Prostate gland (tissue), 2 donors: ENCODE measurements around the gene DZIP3. TPM values are rescaled to one million over a fixed set of nuclear protein-coding genes. Genes with fewer than 3 reads are reported as not detected.

ENCODE experiments used
- DNase-seq: peaks from one replicate; pipeline ENCODE4 v3.0.0-alpha.2; 2019; ENCODE audit warnings: low spot score
- H3K27ac ChIP-seq, 2 donors: fragments of 200-600 bp; sonication (generic); 2 replicates each; pipeline ENCODE4 v1.5.1; 2017 to 2019
- H3K27me3 ChIP-seq: fragments of 200-600 bp; sonication (generic); replicated peaks from 2 replicates; pipeline ENCODE4 v1.5.1; 2019; ENCODE audit not compliant: insufficient read depth
- H3K36me3 ChIP-seq, 2 donors: fragments of 200-600 bp; sonication (generic); 1 replicate in 1 of 2; 2 replicates in 1 of 2; pipeline versions ENCODE4 v1.5.1 to v1.8.1; 2017 to 2019
- H3K4me1 ChIP-seq: fragments of 200-600 bp; sonication (generic); replicated peaks from 2 replicates; pipeline ENCODE4 v1.5.1; 2019
- H3K4me3 ChIP-seq, 2 donors: fragments of 200-600 bp; sonication (generic); 2 replicates each; pipeline ENCODE4 v1.5.1; 2017 to 2019
- H3K9me3 ChIP-seq: fragments of 200-600 bp; sonication (generic); 2 replicates; pipeline ENCODE4 v1.5.1; 2017
- POLR2A ChIP-seq: fragments of 450-650 bp; IDR thresholded peaks from one replicate; pipeline ENCODE4 v1.6.1; 2016; ENCODE audit warnings: antibody characterized with exemption, mild to moderate bottlenecking
- POLR2AphosphoS5 ChIP-seq: sonication (generic); formaldehyde crosslinking; IDR thresholded peaks from one replicate; pipeline ENCODE4 v1.6.1; 2017; ENCODE audit warnings: antibody characterized with exemption
- WGBS: methylation state at CpG from one replicate; pipeline ENCODE4 v1.1.5; 2018; 5-methylcytosine and 5-hydroxymethylcytosine counted together
- intact Hi-C: fragments of 100-400 bp; cut with DNase I; formaldehyde crosslinking; loops from one replicate; pipeline ENCODE4 v1.14.2; 2022
- total RNA-seq, 2 donors: library from RNA; depleted of rRNA; stranded (reverse); fragments of >200 nt; gene quantifications; one replicate each; pipeline ENCODE4 v1.1.0, GENCODE V29; 2016
- TF ChIP-seq, protein P1 (sequence below), 4 experiments: fragments of 200-600 bp in 2 of 4; fragments of 450-650 bp in 2 of 4; sonication (generic) in 2 of 4; IDR thresholded peaks; 1 replicate in 3 of 4; 2 replicates in 1 of 4; pipeline ENCODE4 v1.5.1; 2016 to 2019; ENCODE audit warnings: antibody characterized with exemption in 4 of 4, mild to moderate bottlenecking in 2 of 4, moderate library complexity in 2 of 4

DZIP3 gene
- total RNA-seq, 2 donors from 2014 or later = 9.8 to 22.2 TPM

DNA sequence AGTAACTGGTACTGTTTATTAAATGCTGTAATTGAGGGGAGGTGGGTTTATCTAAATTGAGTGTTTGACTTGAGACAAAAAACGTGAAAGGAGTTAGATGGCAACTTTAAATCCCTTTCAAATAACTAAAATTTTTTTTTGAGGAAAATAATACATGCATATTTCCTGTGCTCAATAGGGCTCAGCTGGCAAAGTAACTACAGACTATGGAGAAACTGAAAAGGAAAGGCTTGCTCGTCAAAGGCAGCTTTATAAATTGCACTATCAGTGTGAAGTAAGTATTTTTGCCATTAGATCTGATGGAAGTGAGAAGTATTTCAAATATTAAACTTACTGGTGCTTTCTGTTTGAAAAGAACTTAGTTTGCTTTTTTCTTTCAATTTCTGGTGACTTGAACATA is 72.2 kb downstream of the DZIP3 start:
- H3K9me3 ChIP-seq = no peaks in the 10 kb centered on the region
- TF ChIP-seq POLR2A = no peak
- no peak for TF ChIP-seq POLR2AphosphoS5
- TF ChIP-seq, protein P1, sequence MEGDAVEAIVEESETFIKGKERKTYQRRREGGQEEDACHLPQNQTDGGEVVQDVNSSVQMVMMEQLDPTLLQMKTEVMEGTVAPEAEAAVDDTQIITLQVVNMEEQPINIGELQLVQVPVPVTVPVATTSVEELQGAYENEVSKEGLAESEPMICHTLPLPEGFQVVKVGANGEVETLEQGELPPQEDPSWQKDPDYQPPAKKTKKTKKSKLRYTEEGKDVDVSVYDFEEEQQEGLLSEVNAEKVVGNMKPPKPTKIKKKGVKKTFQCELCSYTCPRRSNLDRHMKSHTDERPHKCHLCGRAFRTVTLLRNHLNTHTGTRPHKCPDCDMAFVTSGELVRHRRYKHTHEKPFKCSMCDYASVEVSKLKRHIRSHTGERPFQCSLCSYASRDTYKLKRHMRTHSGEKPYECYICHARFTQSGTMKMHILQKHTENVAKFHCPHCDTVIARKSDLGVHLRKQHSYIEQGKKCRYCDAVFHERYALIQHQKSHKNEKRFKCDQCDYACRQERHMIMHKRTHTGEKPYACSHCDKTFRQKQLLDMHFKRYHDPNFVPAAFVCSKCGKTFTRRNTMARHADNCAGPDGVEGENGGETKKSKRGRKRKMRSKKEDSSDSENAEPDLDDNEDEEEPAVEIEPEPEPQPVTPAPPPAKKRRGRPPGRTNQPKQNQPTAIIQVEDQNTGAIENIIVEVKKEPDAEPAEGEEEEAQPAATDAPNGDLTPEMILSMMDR (IDR thresholded peaks at IDR 0.05) = no peak
- H3K4me1 ChIP-seq = no peaks in the 10 kb centered on the region
- intact Hi-C loops = loop anchor here (2.0 kb wide), 1 partner anchor 253 kb away; no protein-coding TSS in a partner anchor
- H3K27me3 ChIP-seq = no peaks in the 10 kb centered on the region
- peaks cover 0 to 6% of the 10 kb centered on the region in 2 donors for H3K36me3 ChIP-seq
- 61% methylated on average over 2 of the region's 2 CpGs for WGBS
- no peak overlapping the region for H3K4me3 ChIP-seq
- H3K27ac ChIP-seq = no peak overlapping the region
- DNase-seq = no peak

DNA sequence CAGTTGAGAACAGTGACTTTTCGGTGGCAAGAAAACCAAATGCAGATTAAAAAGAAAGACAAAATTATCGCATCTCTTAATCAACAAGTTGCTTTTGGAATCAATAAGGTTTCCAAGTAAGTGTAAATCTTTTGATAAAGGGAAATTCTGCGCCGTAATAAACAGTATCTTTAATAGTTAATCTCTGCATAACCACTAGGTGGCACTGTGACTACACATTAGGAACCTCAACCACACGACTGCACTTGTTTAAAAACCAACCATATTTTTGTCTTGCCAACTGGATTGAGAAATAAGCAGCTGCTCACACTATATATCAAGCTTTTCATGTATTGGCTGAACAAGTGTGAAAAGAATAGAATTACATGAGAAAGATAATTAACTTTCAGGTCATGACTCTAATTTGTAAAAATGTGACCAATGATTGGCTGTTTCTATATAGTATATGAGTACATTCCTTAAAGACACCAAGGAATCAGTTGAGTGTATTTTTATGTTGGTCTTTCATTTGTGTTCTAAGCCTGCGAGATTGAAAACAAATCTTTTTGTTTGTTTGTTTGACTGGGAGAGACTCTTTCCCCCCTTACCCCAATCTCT is 72.7 kb downstream of the DZIP3 start:
- Histone ChIP-seq H3K27ac (no peak overlapping the region), H3K4me1 (no peaks in the 10 kb centered on the region), H3K36me3 (peaks cover 0 to 6% of the 10 kb centered on the region in 2 donors), H3K27me3 (no peaks in the 10 kb centered on the region), H3K4me3 (no peak overlapping the region), H3K9me3 (no peaks in the 10 kb centered on the region)
- peak; percentile 8 for DNase-seq
- TF ChIP-seq, protein P1 (IDR thresholded peaks at IDR 0.05) = peak; percentile 28 to 79 (median 74)
- no peak for TF ChIP-seq POLR2A
- intact Hi-C loops = loop anchor here (2.0 kb wide), 1 partner anchor 253 kb away; no protein-coding TSS in a partner anchor
- 17% methylated on average over 6 of the region's 6 CpGs for WGBS

DNA sequence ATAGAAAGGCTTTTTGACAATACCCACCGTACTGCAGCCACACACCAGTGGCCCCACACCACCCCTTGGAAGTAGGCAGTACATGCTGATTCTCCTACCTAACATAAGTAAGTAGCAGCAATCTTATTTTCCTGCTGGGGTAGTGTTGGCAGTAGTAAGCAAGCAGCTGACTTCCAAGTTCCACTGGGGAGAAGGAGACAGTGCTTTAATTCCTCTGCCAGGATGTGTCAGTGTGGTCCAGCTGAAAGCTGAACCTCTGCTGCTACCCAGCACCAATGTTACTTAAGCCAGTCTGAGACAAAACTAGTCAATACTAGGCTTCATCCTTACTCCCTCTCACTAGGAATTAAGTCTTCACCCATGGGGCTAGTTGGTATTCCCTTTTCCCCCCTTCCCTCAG is 74.7 kb downstream of the DZIP3 start:
- intact Hi-C loops = no loop called here
- WGBS = 100% methylated on average over 1 of the region's 1 CpG
- DNase-seq = no peak
- Histone ChIP-seq H3K27me3 (no peaks in the 10 kb centered on the region), H3K4me3 (no peak overlapping the region), H3K9me3 (no peaks in the 10 kb centered on the region), H3K4me1 (no peaks in the 10 kb centered on the region), H3K36me3 (peaks cover 0 to 6% of the 10 kb centered on the region in 2 donors), H3K27ac (no peak overlapping the region)
- no peak for TF ChIP-seq POLR2A
- no peak for TF ChIP-seq POLR2AphosphoS5
- TF ChIP-seq, protein P1 (IDR thresholded peaks at IDR 0.05) = no peak

DNA sequence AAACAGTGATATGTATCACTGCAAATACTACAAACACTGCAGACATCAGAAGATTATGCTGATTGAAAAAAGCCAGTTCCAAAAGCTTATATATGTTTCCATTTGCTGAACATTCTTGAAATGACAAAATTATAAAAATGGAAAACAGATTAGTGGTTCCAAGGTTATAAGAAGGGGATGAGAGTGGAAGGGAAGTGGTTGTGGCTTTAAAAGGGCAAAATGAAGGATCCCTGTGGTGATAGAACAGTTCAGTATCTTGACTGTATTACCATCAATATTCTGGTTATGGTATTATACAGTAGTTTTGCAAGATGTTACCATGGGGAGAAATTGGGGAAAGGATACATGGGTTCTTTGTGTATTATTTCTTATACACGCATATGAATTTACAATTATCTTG is 77.8 kb downstream of the DZIP3 start:
- H3K4me1 ChIP-seq = no peaks in the 10 kb centered on the region
- H3K9me3 ChIP-seq = no peaks in the 10 kb centered on the region
- WGBS = 0% methylated on average over 1 of the region's 1 CpG
- no peak for DNase-seq
- intact Hi-C loops = no loop called here
- peaks cover 0 to 6% of the 10 kb centered on the region in 2 donors for H3K36me3 ChIP-seq
- no peaks in the 10 kb centered on the region for H3K27me3 ChIP-seq
- no peak overlapping the region for H3K27ac ChIP-seq
- TF ChIP-seq, protein P1 (IDR thresholded peaks at IDR 0.05) = no peak
- TF ChIP-seq POLR2AphosphoS5 (no peak), POLR2A (no peak)
- no peak overlapping the region for H3K4me3 ChIP-seq

DNA sequence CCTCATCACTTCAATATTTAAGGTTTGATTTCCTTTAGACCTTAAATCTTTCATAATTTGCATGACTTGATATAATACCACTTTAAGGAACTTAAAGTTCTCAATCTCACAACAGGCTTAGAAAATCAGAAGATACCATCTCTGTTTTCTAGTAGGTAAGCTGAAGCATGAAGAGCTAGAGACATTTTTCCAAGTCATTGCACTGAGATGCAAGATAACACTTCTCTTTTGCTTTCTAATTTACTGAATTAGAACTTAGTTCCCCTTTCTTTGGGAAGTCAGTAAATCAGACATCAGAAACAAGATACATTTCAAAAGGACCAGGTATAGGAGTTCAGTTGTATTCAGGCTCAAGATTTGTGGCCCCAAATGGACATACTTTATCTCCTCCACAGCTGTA is 79.7 kb downstream of the DZIP3 start:
- no peaks in the 10 kb centered on the region for H3K27me3 ChIP-seq
- H3K4me1 ChIP-seq = no peaks in the 10 kb centered on the region
- no peak overlapping the region for H3K4me3 ChIP-seq
- no peaks in the 10 kb centered on the region for H3K9me3 ChIP-seq
- TF ChIP-seq POLR2AphosphoS5 (no peak), POLR2A (no peak)
- TF ChIP-seq, protein P1 (IDR thresholded peaks at IDR 0.05) = no peak
- intact Hi-C loops = no loop called here
- DNase-seq = no peak
- peaks cover 0 to 6% of the 10 kb centered on the region in 2 donors for H3K36me3 ChIP-seq
- no peak overlapping the region for H3K27ac ChIP-seq
